OCI-M2 (cell line): ENCODE results near the gene ALPK1.
"Not testable (repeated sequence)": the region's sequence is repeated elsewhere in the genome, so short reads cannot be mapped to it uniquely, and the experiment has no call there.

ENCODE experiments used
- DNase-seq: peaks from one replicate; lab custom pipeline; 2025; ENCODE audit not compliant: unreplicated experiment; lab: John Stamatoyannopoulos, UW

Gene ALPK1

DNA sequence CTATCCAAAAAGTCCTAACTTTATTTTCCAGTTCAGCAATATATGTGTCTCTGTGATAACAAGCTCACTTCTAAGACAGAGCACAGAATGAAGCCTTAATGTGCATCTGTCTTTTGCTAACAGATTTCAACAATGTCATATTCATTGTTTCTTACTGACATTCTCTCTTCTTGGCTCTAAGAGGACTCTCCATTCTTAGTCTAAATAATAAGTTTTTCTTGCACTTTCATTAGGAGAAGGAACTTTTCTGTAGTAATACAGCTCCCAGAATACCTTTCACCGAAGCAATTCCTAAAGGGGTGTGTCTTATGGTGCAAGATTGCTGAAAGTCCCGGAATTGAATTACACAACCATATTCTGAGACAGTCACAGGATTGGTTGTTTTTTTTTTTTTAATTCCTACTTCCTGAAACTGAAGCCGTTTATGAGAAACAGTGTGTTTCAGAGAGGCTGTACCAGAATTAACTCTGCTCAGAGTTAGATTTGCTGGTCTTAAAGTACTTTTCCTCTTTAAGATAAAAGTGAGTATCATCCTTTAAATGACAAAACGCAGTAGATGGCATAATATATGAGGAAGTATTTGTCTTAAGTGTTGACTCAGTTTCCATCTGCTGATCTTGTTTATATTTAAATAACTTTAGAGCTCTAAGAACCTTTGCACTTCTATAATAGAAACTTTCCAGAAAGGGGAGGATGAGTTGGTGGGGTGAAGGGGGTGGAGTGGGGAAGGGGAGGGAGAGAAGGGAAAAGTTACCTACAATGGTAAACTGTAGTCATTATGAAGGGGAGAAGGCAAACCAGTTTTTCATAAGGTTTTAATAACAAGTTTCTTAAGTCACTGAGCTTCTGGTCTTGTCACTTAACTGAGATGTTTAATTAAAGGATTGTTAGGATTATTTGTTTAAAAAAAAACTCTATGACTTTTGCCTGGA is at the start of gene ALPK1:
ALPK1 (plus strand) TSS at position 421 of the 932 bp plus-strand sequence.
- no peak for DNase-seq

DNA sequence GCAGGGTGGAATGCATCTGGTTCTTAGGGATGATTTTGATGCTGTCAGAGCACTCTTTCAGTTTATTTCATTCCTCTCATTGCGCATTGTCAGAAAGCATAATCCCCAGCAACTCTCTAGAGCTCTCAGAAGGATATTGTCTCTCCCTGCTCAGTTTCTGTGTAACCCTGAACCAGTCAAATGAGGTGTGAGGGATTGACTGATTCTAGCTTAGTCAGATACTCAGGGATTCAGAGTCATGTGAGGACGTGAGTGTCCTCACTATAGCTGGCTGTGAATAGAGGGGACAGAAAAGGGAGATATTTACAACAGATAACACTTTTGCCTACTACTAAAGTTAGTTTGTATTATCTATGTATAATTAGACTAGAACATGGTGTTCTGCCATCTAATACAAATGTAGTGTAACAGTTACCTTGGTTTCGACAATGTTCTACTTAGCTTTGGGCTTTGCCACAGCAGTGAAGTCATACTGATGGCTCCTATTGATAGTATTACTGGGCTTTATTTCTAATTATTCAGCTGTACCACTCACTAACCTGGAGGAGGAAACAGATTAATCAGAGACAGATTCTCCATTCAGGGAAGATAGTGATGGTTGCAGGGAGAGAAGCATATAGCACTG is 46.0 kb upstream of the ALPK1 start:
- DNase-seq: no peak

DNA sequence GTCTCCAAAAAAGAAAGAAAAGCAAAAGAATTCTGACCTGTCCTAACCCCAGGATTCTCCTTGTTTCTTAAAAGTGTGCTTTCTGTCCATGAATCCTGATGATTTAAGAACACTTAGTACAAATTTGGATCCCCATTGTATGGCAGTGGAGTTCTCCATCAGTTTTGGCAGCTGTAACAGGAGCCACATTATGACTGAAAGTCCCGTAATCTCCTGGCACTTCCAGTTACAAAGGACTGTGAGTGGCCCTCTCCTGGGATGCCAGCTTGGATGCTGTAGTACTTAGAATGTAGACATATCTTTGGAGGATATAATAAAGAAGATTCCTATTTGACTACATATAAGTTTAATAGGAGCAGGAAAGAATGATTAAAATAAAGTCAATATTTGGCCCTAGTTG is 44.9 kb upstream of the ALPK1 start:
- DNase-seq: no peak

DNA sequence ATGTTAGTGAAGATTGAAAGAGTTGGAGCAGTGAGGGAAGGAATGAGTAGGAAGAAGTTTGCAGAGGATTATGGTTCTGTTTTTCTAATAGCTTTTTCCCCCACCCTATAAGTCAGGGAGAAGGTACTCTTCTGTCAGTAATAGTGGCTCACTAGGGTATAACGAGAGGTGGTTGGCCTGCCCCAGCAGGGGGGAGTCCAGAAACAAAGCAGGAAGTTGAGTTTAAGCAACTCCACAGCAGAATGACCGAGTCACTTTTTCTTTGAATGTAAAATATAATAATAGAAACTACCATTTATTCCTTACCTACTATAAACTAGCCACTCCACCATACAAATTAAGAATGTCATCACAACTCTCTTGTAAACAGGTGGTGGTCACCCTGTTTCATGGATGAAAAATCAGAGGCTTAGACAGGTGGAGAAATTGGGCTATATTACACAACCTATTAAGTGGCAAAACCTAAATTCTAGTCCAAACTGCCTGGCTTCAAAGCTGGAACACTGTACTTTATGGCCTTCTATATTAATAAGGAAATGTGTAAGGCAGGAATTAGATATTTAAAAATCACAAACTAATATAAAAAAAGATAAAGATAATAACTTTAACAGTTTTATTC is 43.7 kb upstream of the ALPK1 start:
- DNase-seq: no peak

DNA sequence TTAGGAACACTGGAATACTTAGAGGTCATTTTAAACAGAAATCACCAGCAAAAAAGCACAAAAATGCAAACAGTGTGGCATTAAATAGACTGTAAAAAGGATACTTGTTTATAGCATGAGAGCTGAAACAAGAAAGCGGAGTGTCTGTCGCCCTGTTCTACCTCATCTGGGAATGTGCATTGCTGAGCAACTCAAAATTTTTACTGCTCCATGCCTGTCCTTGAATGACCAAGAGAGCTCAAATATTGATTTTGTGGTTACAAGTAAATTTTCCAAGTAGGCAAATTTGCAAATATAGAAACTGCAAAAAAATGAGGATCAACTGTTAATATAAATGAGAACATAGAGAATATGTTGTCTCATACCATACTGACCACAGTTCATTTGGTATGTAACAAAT is 40.1 kb upstream of the ALPK1 start:
- DNase-seq: no peak

DNA sequence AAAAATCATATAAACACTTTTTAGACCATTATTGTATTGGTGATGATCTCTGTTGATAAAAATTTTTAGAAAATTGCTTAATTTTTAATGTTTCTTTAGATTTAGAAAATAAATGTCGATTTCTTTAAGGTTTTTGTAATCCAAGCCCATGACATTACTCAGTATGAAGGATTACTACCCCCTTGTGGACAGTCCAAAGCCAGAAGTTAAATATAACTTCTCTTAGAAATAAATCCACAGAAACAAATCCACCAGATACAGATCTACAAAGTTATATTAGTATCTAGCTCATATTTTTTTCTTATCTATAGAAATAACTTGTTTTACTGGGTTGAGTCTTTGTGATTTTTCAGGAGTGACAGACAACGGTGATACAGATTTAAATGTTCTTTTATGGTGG is 30.3 kb upstream of the ALPK1 start:
- DNase-seq: no peak

DNA sequence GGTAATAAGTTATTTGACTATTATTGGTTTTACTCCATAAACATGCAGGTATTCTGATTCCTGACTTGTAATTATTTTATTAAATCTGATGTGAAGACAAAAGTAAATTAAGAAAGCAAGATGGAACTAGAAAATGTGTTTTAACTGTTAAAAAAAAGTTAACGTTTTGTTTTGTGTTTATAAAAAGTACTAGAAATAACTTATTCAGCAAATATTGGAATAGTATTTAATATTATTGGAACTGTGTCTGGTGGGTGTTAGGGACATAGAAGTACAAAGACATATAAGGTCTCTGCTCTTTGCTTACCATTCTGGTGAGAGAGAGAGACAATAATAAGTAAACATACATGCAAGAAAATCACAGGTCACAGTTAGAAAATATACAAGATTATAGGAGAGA is 27.1 kb upstream of the ALPK1 start:
- DNase-seq: no peak

DNA sequence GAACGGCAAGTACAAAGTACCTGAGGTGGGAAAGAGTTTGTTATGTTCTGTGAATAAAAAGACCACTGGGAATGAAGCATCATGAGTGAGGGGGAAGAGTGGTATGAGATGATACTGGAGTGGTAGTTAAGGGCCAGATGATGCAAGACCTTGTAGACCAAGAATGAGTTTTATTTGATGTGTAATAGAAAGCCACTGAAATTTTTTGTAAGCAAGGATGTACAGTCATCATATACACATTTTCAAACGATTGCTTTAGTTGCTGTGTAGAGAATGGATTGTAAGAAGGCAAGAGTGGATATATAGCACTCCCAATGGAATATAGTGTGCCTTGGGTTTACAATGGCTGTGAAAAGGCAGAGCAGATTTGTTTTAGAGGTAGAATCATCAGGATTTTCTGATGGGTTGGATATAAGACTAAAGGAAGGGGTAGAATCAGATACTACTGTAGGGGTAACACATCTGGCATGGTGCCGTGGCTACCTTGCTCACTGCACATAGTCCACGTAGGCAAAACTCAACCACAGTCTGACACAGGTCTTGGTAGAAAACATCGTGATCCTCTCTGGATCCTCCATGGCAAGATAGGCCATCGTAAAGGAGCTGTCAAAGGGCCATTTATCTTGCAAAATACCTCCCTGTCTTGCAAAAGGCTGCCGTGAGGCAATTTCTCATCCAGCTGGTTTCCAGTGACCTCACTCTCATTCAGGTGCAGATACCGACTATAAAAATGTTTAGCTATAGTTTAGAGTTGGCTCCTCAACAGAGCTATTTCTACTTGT is 26.3 kb upstream of the ALPK1 start:
- no peak for DNase-seq

DNA sequence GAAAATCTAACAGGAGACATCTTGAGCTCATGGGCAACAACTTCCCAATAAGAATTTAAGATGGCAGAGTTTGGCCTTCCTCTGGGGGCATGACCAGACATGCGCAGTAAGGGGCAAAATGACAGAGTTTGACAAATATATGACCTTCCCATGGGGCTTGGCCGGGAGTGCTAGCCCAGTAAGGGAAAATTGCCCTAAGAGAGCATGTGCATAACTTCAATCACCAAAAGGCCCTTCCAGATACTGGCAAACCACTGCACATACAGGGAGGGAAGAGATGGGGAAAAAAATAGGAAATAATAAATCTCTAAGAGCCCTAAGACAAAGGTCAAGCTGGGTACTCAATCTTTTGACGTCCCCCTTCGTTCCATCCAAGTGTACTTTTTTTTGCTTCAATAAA is 24.9 kb upstream of the ALPK1 start:
- no peak for DNase-seq

DNA sequence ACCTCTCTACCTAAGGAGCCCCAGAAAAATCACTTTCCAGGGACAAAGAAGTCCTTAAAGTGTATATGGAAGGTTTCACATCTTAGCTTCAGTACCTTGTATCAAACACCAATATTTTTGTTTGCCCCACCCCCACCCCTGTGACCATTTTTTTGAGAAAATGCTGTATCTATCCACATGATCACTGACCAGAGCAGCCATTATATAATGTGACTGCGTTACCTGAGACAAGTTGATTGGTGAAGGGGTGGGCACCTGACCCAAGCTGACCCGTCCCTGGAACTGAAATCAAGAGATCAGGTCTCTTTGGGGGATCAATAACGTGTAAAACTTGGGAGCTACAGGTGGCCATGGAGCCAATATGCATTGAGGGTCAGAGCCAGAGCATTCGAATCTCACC is 22.2 kb upstream of the ALPK1 start:
- no peak for DNase-seq

DNA sequence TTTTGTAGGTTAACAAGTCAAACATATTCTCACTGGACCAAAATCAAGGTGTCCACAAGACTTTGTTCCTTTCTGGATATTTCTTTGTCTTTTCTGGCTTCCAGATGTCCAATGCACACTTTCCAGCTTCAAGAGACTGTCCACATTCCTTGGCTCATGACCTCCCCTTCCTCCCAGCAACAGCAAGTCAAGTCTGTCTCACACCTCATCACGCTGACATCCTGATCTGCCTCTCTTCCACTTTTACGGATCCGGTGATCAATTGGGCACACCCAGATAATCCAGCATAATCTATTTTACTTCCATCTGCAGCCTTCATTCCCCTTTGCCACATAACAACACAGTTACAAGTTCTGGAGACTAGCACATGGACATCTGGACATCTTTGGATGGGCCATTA is 21.1 kb upstream of the ALPK1 start:
- no peak for DNase-seq

DNA sequence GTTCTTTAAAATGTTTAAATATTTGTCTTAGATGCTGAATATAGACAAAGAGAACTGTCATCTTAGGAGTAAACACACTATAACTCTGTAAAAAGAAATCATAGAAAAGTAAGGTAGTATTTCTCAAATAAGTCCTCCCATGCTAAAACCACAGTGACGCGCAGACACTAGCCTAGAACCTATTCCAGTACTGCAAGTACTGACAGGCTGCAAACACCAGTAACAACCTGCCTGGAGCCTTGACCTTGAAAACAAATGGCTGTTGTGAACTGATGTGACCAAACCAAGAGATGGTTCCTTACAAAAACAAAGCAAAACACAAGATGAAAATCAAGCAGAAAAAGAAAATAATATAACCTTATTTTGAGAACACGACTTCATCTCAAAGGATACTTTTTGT is 19.9 kb upstream of the ALPK1 start:
- DNase-seq: no peak

DNA sequence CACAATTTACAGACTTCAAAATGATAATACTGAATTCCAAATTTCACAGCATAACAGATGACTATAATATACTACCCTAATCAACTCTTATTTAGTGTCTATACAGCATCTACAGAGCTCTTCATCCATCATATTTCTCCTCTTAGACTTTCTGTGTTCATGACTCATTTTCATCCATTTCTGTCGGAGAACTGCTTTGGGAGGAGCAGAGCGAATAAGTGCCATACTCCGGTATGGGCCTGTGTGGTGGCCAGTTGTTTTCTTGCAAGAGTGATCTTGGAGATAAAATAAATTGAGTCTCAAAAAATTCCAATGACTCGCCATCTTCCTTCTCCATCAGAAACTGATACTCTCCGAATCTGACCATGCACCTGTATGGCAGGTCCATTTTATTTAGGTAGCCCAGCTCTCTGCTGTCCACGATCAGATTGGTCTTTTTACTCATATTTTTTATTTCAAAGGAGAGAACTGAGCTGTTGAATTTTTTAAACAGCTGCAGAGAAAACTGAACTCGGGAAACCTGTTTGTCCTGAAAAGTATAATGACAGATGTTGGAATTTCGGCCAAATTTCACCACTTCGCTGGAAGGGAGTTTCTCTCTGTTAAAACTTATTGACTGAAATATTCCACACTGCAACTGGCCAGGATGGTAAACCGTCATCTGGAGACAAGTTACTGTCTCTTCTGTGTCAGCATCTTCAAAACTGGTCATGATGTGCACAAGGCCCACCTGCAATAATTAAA is 19.3 kb upstream of the ALPK1 start:
- no peak for DNase-seq

DNA sequence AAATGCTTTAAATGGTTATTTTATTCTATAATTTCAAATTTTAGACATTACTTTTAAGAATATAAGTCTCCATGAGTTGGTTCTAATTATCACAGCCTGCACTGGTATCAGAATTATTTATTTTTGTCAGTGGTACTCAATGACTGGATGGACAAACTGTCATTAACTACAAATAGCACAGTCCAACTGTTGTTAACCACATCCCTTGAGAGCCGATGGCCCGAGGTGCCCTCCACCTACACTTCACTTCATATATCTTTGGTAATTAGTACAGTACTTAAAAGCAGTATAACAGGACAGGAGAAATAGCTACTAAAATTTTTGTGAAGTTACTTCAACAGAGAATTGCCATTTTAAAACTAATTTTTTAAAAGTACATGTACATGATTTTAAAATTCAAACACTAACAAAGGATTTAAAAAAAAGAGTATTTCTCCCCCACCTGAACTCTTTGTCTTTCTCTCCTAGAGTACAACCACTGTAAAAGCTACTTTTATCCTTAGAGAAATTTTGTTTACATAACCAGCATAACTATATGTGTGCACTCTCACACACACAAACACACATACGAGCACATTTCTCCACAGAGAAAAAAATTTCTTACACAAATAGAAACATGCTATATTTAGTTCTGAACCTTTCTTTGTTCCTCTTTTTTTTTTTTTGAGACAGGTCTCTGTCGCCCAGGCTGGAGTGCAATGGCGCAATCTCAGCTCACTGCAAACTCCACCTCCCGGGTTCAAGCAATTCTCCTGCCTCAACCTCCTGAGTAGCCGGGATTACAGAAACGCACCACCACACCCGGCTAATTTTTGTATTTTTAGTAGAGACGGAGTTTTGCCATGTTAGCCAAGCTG is 17.9 kb upstream of the ALPK1 start:
- no peak for DNase-seq

DNA sequence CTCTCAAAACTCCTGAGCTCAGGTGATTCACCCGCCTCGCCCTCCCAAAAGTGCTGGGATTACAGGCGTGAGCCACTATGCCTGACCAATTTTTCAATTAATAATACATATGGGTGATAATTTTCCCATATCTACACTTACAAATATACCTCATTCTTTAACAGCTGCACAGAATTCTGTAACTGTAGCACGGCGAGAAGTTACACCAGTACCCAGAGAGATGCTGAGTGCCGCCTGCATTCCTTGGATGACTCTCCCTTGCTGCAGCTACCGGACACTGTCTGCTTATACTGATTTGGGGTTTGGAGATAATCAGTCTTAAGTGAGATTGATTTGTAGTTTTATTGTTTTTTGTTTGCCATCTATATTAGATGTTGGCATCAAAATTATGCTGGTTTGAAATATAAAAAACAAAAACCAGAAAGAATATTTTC is 17.3 kb upstream of the ALPK1 start:
- no peak for DNase-seq

DNA sequence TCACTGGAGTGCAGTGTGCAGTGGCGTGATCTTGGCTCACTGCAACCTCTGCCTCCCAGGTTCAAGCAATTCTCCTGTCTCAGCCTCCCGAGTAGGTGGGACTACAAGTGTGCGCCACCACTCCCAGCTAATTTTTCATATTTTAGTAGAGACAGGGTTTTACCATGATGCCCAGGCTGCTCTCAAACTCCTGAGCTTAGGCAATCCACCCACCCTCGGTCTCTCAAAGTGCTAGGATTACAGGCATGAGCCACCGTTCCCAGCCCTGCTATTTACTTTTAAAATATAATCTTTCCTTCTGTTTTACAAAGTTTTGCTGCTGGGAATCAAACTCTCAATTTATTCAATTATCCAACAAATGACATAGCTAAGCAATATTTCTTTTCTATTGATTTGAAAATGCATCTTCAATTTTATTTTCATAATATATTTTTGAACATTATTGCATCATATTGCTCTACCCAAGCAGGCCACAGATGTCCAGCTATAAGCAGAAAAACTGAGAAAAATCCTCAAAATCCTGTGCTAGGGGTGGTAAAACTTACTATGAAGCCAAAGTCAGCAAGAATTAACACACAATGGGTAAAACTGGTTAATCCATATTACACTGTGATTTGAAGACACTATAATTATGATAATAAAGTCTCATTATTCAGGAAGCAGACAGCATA is 16.6 kb upstream of the ALPK1 start:
- DNase-seq: no peak

DNA sequence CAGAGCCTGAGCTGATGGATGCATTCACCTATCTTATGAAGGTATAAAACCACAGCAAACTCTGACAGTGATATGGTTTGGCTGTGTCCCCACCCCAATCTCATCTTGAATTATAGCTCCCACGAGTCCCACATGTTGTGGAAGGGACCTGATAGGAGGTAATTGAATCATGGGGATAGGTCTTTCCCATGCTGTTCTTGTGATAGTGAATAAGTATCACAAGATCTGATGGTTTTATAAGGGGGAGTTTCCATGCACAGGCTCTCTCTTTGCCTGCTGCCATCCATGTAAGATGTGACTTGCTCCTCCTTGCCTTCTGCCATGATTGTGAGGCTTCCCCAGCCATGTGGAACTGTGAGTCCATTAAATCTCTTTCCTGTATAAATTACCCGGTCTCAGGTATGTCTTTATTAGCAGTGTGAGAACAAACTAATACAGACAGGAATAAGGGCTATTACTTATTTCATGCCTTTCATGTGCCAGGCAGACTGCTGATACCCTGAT is 15.2 kb upstream of the ALPK1 start:
- DNase-seq: not testable (repeated sequence)

DNA sequence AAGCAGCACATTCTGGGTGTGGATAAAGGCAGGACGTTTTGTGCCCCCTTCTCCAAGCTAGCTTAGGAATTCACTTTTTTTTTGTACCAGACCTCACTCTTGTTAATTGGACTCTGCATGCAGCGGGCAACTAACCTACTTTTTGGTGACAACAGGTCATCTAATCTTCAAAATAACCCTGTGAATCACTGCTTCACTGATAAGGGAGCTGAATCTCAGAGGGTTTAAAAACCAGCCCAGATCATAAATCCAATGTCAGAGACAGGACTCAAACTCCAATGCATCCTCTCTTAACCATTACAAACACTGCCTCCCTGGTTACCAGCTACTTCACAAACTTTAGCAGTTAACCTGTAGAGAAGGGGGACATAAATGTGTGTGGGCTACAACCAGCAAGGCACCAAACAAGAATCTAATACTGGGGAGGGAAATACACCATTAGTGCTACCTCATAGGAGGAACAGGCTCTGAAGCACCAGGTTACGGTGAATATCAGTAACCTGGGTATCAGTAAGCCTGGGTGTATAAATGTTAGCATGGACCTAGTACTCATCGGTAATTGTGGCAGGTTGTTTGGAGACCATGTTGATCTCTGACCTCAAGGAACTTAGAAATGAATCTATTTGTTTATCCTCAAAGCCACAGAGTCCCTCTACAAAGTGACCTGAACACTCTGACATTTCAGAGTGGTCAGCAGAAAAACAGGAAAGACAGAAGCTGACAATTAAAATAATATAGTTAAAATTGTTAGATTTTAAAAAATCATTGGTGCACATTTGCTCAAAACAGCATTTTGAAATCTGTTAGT is 14.1 kb upstream of the ALPK1 start:
- no peak for DNase-seq
